Measurements from ENCODE around the gene CCDC3.

The CCDC3 gene

DNA sequence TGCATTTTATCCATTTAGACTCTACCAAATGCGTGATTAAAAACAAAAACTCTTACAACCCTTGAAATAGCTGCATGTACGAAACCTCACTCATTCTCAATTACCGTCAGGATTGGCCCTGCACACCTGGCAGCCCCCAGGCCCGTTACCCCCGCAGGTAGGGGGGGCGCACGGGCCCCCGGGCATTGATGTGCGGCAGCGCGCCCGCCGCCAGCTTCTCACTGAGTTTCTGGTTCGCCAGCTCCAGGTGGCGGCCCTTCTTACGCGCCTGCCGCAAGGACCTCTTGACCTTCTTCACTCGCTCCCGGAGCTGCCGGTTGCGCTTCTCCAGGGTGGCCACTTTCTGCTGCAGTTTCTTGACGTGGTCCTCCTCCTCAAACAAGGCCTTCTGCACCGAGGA lies 103.2 kb downstream of the CCDC3 start:
- no peak for TF ChIP-seq POLR2A (IDR thresholded peaks at IDR 0.05; ENCODE audit: low read depth, low read length)
- TF ChIP-seq TAF1 (IDR thresholded peaks at IDR 0.05; ENCODE audit: borderline replicate concordance, low read depth, low read length): no peak
- no peak for TF ChIP-seq POLR2AphosphoS5 (IDR thresholded peaks at IDR 0.05; ENCODE audit: low read depth, low read length)
- DNase-seq (ENCODE audit: insufficient read length) (no peak), FAIRE-seq (no peak)

- DNase-seq (ENCODE audit: insufficient read length) (no peak), FAIRE-seq (no peak)
- TF ChIP-seq POLR2AphosphoS5 (IDR thresholded peaks at IDR 0.05; ENCODE audit: low read depth, low read length) (no peak), TAF1 (IDR thresholded peaks at IDR 0.05; ENCODE audit: borderline replicate concordance, low read depth, low read length) (no peak), POLR2A (IDR thresholded peaks at IDR 0.05; ENCODE audit: low read depth, low read length) (no peak)
Observed at GRCh38 chr10:12897278-12897677, 104.2 kb downstream of the CCDC3 start.

DNA sequence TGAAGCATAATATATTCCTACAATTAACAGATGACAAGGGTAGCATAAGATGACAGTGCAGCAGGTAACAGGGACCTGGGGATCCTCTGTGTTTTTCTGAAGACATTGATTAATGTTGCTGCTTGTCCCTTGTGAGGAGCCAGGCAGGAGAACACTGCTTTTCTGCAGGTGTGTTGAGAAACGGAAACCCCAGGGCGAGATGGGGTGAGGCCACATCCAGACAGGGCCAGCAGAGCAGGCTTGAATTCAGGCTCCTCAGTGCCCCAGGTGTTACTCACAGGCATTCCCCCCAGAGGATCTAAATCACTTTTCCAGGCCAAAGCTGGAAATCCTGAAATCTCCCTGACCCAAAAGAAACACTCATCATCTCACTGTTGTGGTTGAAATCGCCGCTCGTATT lies 105.3 kb downstream of the CCDC3 start:
- FAIRE-seq (no peak), DNase-seq (ENCODE audit: insufficient read length) (no peak)
- no peak for TF ChIP-seq POLR2AphosphoS5 (IDR thresholded peaks at IDR 0.05; ENCODE audit: low read depth, low read length)
- no peak for TF ChIP-seq POLR2A (IDR thresholded peaks at IDR 0.05; ENCODE audit: low read depth, low read length)
- TF ChIP-seq TAF1 (IDR thresholded peaks at IDR 0.05; ENCODE audit: borderline replicate concordance, low read depth, low read length): no peak

- DNase-seq (ENCODE audit: insufficient read length): no peak
Observed at GRCh38 chr10:12892924-12893323, 108.6 kb downstream of the CCDC3 start.

DNA sequence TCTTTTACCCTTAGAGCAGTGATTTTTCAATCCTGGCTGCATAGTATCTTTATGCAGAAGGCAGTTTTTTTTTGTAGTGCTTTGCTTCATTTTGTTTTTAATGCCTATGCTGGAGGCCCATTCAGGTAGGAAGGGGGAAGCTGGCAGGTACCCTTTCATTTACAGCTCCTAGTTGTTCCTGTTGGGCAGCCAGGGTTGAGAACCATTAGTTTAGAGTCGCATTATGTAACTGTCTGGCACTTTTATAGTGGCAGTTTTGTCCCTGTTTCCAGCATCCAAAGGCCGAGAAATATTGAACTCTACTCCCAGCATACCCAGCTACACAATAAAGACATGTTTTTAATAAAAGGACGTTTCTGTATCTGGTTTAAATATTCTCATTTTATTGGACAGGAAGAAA lies 110.6 kb downstream of the CCDC3 start:
- no peak for DNase-seq (ENCODE audit: insufficient read length)
- no peak for FAIRE-seq
- TF ChIP-seq POLR2AphosphoS5 (IDR thresholded peaks at IDR 0.05; ENCODE audit: low read depth, low read length): no peak
- TF ChIP-seq POLR2A (IDR thresholded peaks at IDR 0.05; ENCODE audit: low read depth, low read length): no peak
- no peak for TF ChIP-seq TAF1 (IDR thresholded peaks at IDR 0.05; ENCODE audit: borderline replicate concordance, low read depth, low read length)

More at GRCh38 chr10:12892924-12893323, 108.6 kb downstream of the CCDC3 start:
- FAIRE-seq: no peak
- TF ChIP-seq TAF1 (IDR thresholded peaks at IDR 0.05; ENCODE audit: borderline replicate concordance, low read depth, low read length) (no peak), POLR2AphosphoS5 (IDR thresholded peaks at IDR 0.05; ENCODE audit: low read depth, low read length) (no peak)

- no peak for TF ChIP-seq POLR2A (IDR thresholded peaks at IDR 0.05; ENCODE audit: low read depth, low read length)
- no peak for TF ChIP-seq TAF1 (IDR thresholded peaks at IDR 0.05; ENCODE audit: borderline replicate concordance, low read depth, low read length)
- no peak for TF ChIP-seq POLR2AphosphoS5 (IDR thresholded peaks at IDR 0.05; ENCODE audit: low read depth, low read length)
- FAIRE-seq: no peak
- no peak for DNase-seq (ENCODE audit: insufficient read length)
Observed at GRCh38 chr10:12888470-12888869, 113.0 kb downstream of the CCDC3 start.

- DNase-seq (ENCODE audit: insufficient read length) (no peak), FAIRE-seq (no peak)
- no peak for TF ChIP-seq TAF1 (IDR thresholded peaks at IDR 0.05; ENCODE audit: borderline replicate concordance, low read depth, low read length)
- TF ChIP-seq POLR2A (IDR thresholded peaks at IDR 0.05; ENCODE audit: low read depth, low read length): no peak
- no peak for TF ChIP-seq POLR2AphosphoS5 (IDR thresholded peaks at IDR 0.05; ENCODE audit: low read depth, low read length)
Observed at GRCh38 chr10:12887780-12888179, 113.7 kb downstream of the CCDC3 start.

GRCh38 chr10:12884851-12885250 lies 116.7 kb downstream of the CCDC3 start:
- TF ChIP-seq POLR2AphosphoS5 (IDR thresholded peaks at IDR 0.05; ENCODE audit: low read depth, low read length) (no peak), POLR2A (IDR thresholded peaks at IDR 0.05; ENCODE audit: low read depth, low read length) (no peak), TAF1 (IDR thresholded peaks at IDR 0.05; ENCODE audit: borderline replicate concordance, low read depth, low read length) (no peak)
- no peak for FAIRE-seq
- no peak for DNase-seq (ENCODE audit: insufficient read length)

- TF ChIP-seq POLR2A (IDR thresholded peaks at IDR 0.05; ENCODE audit: low read depth, low read length) (no peak), TAF1 (IDR thresholded peaks at IDR 0.05; ENCODE audit: borderline replicate concordance, low read depth, low read length) (no peak), POLR2AphosphoS5 (IDR thresholded peaks at IDR 0.05; ENCODE audit: low read depth, low read length) (no peak)
- FAIRE-seq: no peak
- DNase-seq (ENCODE audit: insufficient read length): no peak
Observed at GRCh38 chr10:12880423-12880822, 121.1 kb downstream of the CCDC3 start.

- DNase-seq (ENCODE audit: insufficient read length) (no peak), FAIRE-seq (no peak)
- TF ChIP-seq POLR2A (IDR thresholded peaks at IDR 0.05; ENCODE audit: low read depth, low read length) (no peak), POLR2AphosphoS5 (IDR thresholded peaks at IDR 0.05; ENCODE audit: low read depth, low read length) (no peak), TAF1 (IDR thresholded peaks at IDR 0.05; ENCODE audit: borderline replicate concordance, low read depth, low read length) (no peak)
Observed at GRCh38 chr10:12877150-12877549, 124.4 kb downstream of the CCDC3 start.

GRCh38 chr10:12876266-12876665 lies 125.2 kb downstream of the CCDC3 start:
- TF ChIP-seq POLR2A (IDR thresholded peaks at IDR 0.05; ENCODE audit: low read depth, low read length) (no peak), POLR2AphosphoS5 (IDR thresholded peaks at IDR 0.05; ENCODE audit: low read depth, low read length) (no peak), TAF1 (IDR thresholded peaks at IDR 0.05; ENCODE audit: borderline replicate concordance, low read depth, low read length) (no peak)
- FAIRE-seq (no peak), DNase-seq (ENCODE audit: insufficient read length) (no peak)

- FAIRE-seq (no peak), DNase-seq (ENCODE audit: insufficient read length) (no peak)
- TF ChIP-seq TAF1 (IDR thresholded peaks at IDR 0.05; ENCODE audit: borderline replicate concordance, low read depth, low read length) (no peak), POLR2AphosphoS5 (IDR thresholded peaks at IDR 0.05; ENCODE audit: low read depth, low read length) (no peak), POLR2A (IDR thresholded peaks at IDR 0.05; ENCODE audit: low read depth, low read length) (no peak)
Observed at GRCh38 chr10:12875100-12875499, 126.4 kb downstream of the CCDC3 start.

DNA sequence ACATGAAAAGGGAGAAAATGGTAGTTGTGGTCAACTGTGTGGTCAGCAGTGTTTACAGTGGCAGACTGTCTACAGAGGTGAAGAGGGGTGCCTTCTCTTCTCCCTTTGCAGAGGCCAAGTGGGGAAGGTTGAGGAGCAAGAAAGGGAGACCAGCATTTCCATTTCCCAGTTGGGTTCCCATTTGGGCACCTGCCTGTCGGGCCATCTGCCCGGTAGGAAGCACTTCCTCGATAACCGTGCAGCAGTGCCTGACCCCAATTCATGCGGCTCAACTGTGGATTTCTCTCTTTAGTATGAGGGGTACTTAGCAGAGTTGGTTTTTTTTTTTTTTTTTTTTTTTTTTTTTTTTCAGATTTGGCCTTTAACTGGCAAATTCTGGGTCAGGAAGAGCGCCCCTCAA lies 127.0 kb downstream of the CCDC3 start:
- no peak for TF ChIP-seq POLR2AphosphoS5 (IDR thresholded peaks at IDR 0.05; ENCODE audit: low read depth, low read length)
- TF ChIP-seq TAF1 (IDR thresholded peaks at IDR 0.05; ENCODE audit: borderline replicate concordance, low read depth, low read length): no peak
- no peak for TF ChIP-seq POLR2A (IDR thresholded peaks at IDR 0.05; ENCODE audit: low read depth, low read length)
- no peak for FAIRE-seq
- DNase-seq (ENCODE audit: insufficient read length): no peak

Data from GM12892 (cell line).